GM18951 (cell line): ENCODE data around the gene RERE.

ENCODE experiments used
- POLR2A ChIP-seq: IDR thresholded peaks from 4 replicates; pipeline ENCODE4 v1.6.1; 2011; ENCODE audit warnings: mild to moderate bottlenecking; ENCODE audit not compliant: insufficient read length, insufficient read depth; ENCODE audit errors: extremely low read depth
- in situ Hi-C: fragments of 300-500 bp; cut with MboI; formaldehyde crosslinking; loops from one replicate; pipeline ENCODE4 v1.12.0; 2022; ENCODE audit warnings: low sequenced_read_pairs, mixed read lengths, inconsistent platforms; ENCODE audit not compliant: unreplicated experiment

RERE gene

GRCh38 chr1:8671306-8671917 is 146.0 kb downstream of the RERE start:
- TF ChIP-seq POLR2A = no peak
- in situ Hi-C loops = loop anchor here (25.0 kb wide), 1 partner anchor 109 kb away; no protein-coding TSS in a partner anchor

DNA sequence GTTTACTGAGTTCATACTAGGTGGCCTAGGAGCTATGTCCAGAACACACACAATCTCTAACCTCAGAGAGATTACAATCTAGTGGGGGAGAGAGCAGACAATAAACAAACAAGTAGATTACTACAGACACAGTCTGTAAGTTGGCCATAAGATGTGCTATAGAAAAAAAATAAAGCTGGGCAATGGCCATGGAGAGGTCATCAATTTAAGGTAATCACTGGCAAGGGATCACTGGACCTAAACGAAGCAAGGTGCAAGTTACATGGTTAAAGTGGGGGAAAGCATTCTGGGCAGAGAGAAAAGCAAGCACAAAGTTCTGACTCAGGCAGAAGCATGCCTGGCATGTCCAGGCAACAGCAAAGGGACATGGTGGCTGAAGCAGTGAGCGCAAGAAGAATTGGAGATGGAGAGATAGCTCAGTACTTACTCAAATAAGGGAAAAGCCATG is 147.0 kb downstream of the RERE start:
- TF ChIP-seq POLR2A = no peak
- in situ Hi-C loops = loop anchor here (25.0 kb wide), 1 partner anchor 108 kb away; no protein-coding TSS in a partner anchor

DNA sequence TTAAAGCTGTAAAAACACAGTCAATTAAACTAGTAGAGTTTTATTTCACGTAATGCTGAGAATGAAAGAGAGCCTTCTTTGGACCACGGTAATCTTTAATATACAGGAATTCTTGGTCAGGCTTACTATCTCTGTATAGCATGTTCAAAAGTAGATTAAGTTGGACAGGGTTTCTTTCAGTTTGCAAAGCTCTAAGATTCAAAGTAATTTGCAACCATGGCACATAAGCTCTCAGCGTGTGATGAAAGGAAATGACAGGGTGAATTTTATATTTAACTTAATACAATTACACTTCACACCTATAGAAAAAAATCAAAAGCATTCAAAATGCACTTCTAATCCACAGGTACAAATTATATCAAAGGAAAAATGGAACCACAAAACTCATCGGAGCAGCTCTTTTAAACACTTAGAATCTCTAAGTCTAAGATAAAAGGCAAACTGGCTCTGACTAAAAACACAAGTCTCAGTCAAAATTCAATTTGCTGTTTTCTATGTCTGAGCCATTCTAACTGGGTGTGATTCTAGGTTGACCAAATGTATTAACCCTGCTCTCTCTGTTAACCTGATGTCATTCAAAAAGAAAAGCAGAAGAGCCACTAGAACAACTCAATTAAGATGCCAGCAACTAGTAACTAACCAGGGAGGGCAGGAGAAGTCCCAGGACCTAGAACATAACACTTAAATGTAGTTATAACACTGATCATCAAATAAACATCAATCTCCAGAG is 147.7 kb downstream of the RERE start:
- no peak for TF ChIP-seq POLR2A
- in situ Hi-C loops = loop anchor here (25.0 kb wide), 1 partner anchor 107 kb away; no protein-coding TSS in a partner anchor

- in situ Hi-C loops = loop anchor here (25.0 kb wide), 1 partner anchor 106 kb away; no protein-coding TSS in a partner anchor
- no peak for TF ChIP-seq POLR2A
Measured at GRCh38 chr1:8667869-8668594, 149.4 kb downstream of the RERE start.

DNA sequence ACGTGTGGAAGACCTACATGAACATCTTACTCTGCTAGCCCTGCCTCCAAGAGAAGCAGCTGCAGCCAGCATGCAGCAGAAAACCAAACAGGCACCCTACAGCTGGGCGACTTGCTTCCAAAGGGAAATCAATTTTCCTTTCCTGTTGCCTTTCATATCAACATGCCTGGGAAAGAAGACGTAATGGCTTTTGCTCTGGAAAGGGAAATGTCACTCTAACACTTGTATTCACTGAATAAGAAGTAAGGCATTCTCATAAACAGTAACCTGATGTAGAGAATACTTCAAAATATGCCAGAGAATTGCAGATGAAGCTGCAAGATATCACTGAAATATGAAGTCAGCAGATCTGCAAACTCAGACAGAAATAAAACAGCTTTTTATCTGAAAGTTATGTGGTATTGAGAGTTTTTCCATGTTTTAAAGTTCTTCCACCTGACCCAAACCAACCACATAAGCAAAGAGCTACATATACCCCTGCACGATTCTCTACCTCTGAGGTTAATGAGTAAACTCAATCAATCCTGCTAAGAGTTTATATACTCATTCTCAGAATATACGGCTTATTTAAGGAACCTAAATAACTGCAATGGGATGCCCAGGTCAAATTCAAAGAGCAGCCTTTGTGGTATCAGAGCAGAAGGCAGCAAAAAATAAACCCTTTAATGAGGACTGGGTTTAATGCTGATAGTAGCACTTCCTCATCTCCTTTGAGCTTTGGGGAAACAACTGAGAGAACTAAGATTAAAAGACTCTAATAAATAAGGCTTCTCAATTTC is 150.9 kb downstream of the RERE start:
- in situ Hi-C loops = loop anchor here (25.0 kb wide), 1 partner anchor 104 kb away; no protein-coding TSS in a partner anchor
- no peak for TF ChIP-seq POLR2A

GRCh38 chr1:8665833-8666232 is 151.6 kb downstream of the RERE start:
- TF ChIP-seq POLR2A = no peak
- in situ Hi-C loops = loop anchor here (25.0 kb wide), 1 partner anchor 104 kb away; no protein-coding TSS in a partner anchor

DNA sequence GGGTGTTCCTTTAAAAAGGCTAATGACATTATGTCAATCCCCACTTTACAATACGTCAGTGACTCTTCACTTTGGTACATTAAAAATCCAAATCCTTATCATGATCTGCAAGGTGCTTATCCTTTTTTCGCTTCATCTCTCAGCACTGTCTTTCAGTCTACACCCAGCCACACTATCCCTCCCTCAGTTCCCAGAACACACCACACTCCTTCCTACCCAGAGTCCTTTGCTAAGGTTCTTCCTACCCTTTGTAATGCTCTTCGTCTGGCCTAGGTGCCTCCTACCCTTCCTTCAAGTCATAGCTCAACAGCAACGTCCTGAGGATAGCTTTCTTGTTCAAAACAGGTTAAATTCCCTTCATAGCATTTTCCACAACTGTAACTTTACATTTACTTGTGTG is 152.6 kb downstream of the RERE start:
- no peak for TF ChIP-seq POLR2A
- in situ Hi-C loops = loop anchor here (25.0 kb wide), 1 partner anchor 103 kb away; no protein-coding TSS in a partner anchor

- TF ChIP-seq POLR2A = no peak
Measured at GRCh38 chr1:8663915-8664329, 153.5 kb downstream of the RERE start.

DNA sequence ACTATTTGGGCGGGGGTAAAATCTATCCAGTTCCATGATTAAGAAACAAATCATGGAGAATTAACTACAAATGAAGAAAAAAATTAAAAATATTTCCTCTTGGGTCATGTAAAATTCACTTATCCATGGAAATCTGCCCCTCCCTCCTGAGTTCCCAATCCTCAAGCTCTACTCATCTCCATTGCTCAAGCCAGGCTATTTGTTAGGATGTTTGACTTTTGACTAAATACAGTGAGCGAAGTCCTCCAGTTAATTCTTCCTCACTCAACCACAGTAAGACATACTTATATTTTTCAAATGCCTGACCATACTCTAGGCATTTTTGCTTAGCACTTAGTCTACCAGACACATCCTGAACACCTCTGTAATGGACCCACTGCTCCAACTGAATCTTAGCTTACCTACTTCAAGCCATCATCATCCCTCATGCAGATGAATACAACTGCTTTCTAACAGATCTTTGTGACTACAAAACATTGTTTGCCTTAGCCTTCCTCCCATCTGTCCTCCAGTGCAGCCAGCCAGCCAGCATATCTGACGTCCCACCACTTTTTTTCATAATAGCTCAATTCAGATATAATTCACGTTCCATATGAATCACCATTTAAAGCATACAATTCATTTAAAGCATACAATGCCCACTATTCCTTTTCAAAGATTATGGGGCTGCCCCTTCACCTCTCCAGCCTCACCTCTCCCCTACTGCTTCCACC is 154.2 kb downstream of the RERE start:
- in situ Hi-C loops = loop anchor here (25.0 kb wide), 1 partner anchor 101 kb away; no protein-coding TSS in a partner anchor
- TF ChIP-seq POLR2A = no peak

More at GRCh38 chr1:8663915-8664329, 153.5 kb downstream of the RERE start:
- in situ Hi-C loops = loop anchor here (25.0 kb wide), 1 partner anchor 102 kb away; no protein-coding TSS in a partner anchor

DNA sequence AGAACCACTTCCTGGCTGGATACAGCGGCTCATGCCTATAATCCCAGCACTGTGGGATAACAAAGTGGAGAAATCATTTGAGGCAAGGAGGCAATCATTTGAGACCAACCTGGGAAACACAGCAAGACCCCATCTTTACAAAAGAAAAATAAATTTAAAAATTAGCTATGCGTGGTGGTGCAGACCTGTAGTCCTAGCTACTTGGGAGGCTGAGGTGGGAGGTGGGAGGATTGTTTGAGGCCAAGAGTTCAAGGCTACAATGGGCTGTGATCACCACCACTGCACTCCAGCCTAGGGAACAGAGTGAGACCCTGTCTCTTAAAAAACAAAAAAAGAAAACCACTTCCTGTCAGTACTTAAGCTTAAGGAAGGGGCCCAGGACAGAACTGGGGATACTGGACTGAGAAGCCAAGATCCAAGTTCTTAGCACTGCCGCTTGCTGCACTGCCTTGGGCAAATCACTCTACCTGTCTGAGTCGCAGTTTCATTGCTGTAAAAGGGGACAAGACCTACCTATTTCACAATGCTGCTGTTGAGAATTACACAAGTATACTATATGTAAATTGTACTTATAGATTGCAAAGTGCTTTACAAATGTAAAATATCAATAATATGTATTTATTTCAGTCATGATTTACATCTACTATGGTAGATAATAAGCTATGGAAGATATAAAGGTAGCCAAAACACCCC is 154.9 kb downstream of the RERE start:
- in situ Hi-C loops = loop anchor here (25.0 kb wide), 1 partner anchor 100 kb away; no protein-coding TSS in a partner anchor
- no peak for TF ChIP-seq POLR2A
